GM23338 (cell line): ENCODE results near the gene CACNA2D3. TPM values are rescaled to one million over a fixed set of nuclear protein-coding genes. Genes with fewer than 3 reads are reported as not detected.

Experiments
- CREB1 ChIP-seq: fragments of 250-450 bp; sonication (Bioruptor Pico); IDR thresholded peaks from 2 replicates; pipeline ENCODE4 v1.5.0; 2020; ENCODE audit warnings: low read depth, mild to moderate bottlenecking, moderate library complexity
- CTCF ChIP-seq, 2 experiments: fragments of 200-600 bp in 1 of 2; sonication (generic) in 1 of 2; conservative IDR thresholded peaks; 2 replicates each; pipeline versions ENCODE4 v1.5.1 to v1.6.1; 2016 to 2017; ENCODE audit warnings: antibody characterized with exemption in 2 of 2, low read depth in 2 of 2, mild to moderate bottlenecking in 2 of 2, moderate library complexity in 1 of 2
- ETS1 ChIP-seq: IDR thresholded peaks from 2 replicates; pipeline ENCODE4 v1.6.1; 2016; ENCODE audit warnings: antibody characterized with exemption
- EZH2 ChIP-seq: fragments of 200-600 bp; sonication (generic); IDR thresholded peaks from one replicate; pipeline ENCODE4 v1.8.0; 2017; ENCODE audit warnings: antibody characterized with exemption, mild to moderate bottlenecking, low read depth; ENCODE audit not compliant: unreplicated experiment
- EZH2phosphoT487 ChIP-seq: fragments of 200-600 bp; sonication (generic); IDR thresholded peaks from one replicate; pipeline ENCODE4 v1.8.1; 2018; ENCODE audit warnings: antibody characterized with exemption; ENCODE audit not compliant: unreplicated experiment
- STAT1 ChIP-seq: IDR thresholded peaks from one replicate; pipeline ENCODE4 v1.6.1; 2016; ENCODE audit warnings: antibody characterized with exemption; ENCODE audit not compliant: unreplicated experiment
- ZNF462 ChIP-seq: fragments of 250-450 bp; sonication (Bioruptor Pico); IDR thresholded peaks from 2 replicates; pipeline ENCODE4 v1.5.0; 2020; ENCODE audit warnings: mild to moderate bottlenecking, moderate library complexity
- polyA plus RNA-seq: library from polyadenylated mRNA; unstranded; fragments of >200 nt; fragmentation: Nextera tagmentation; extraction: Ambion mirVana; gene quantifications from 2 replicates; pipeline ENCODE4 v1.2.1, GENCODE V29; 2016
- total RNA-seq: library from RNA; depleted of rRNA; stranded (reverse); fragments of >200 nt; shearing (Covaris generic); gene quantifications from 2 replicates; pipeline ENCODE4 v1.2.3, GENCODE V29; 2014

CACNA2D3 gene
- total and polyA plus RNA-seq, 2 experiments from 2014 or later = 2.2 to 2.3 TPM

- TF ChIP-seq ZNF462 (CRISPR knock-in tag) (no peak), CREB1 (CRISPR knock-in tag) (no peak), EZH2 (no peak), ETS1 (no peak), EZH2phosphoT487 (no peak), STAT1 (no peak), CTCF (conservative IDR thresholded peaks at IDR 0.05; ENCODE audit: low read depth in 2 of 2) (no peak)
Observed at GRCh38 chr3:54342676-54343075, 220.3 kb downstream of the CACNA2D3 start (continued).
